NCI-H774 (cell line): Measurements from ENCODE around the gene TK1.
A peak's percentile ranks its signal among the peaks of the same experiment; 100 is the strongest.
"Not testable (repeated sequence)": the region's sequence is repeated elsewhere in the genome, so short reads cannot be mapped to it uniquely, and the experiment has no call there.

Experiments
- DNase-seq: peaks from one replicate; lab custom pipeline; 2025; lab: John Stamatoyannopoulos, UW

TK1 gene

GRCh38 chr17:78176548-78177025, 10.3 kb downstream of the TK1 start:
- no peak for DNase-seq

DNA sequence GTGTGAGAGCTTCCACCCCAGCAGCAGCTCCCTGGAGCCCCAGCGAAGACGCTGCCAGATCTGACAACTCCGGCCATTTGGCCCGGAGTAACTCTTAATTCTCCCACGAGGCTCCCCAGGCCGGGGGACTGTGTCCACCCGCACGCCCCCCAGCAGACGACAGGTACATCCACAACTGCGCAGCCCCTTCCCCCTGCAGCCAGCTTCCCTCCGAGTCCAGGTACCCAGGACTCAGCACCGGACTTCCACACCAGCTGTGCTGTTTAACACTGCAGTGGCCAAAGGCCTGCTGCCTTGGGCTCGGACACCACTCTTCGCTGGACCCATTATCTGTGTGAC, 11.2 kb downstream of the TK1 start:
- no peak for DNase-seq

DNA sequence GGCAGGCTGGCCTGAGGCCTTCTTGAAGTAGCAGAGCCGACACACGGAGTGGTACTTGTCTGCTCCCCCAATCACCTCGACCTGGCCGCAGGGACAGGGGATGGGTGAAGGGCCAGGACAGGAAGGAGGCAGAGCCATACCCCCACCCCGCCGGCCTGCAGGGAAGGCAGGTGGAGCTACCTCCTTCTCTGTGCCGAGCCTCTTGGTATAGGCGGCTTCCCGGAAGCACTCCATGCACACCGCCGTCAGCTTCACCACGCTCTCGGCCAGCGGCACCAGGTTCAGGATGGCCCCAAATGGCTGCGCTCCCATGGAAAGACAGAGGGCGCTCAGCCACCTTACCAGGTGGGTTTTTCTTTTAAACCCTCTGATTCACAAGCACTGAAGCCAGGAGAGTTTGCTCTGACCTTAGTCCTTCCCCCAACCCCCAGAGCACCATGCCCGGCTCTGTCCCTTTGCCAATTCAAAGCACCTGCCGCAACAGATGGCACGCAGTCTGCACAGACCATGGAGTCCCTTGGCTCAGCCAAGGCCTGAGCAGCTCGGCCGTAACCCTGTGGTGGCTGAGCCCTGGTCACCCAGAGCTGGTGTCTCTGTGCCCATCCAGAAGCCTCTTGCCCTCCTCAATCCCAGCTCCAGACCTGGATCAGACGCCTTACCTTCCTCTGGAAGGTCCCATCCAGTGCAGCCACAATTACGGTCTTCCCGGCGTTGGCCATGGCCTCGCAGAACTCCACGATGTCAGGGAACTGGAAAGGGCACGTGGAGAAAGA, 11.8 kb downstream of the TK1 start:
- peak; percentile 75 for DNase-seq

- peak; percentile 48 for DNase-seq
Measured at GRCh38 chr17:78174346-78174869, 12.4 kb downstream of the TK1 start.

- DNase-seq = no peak
Measured at GRCh38 chr17:78173097-78173715, 13.6 kb downstream of the TK1 start.

DNA sequence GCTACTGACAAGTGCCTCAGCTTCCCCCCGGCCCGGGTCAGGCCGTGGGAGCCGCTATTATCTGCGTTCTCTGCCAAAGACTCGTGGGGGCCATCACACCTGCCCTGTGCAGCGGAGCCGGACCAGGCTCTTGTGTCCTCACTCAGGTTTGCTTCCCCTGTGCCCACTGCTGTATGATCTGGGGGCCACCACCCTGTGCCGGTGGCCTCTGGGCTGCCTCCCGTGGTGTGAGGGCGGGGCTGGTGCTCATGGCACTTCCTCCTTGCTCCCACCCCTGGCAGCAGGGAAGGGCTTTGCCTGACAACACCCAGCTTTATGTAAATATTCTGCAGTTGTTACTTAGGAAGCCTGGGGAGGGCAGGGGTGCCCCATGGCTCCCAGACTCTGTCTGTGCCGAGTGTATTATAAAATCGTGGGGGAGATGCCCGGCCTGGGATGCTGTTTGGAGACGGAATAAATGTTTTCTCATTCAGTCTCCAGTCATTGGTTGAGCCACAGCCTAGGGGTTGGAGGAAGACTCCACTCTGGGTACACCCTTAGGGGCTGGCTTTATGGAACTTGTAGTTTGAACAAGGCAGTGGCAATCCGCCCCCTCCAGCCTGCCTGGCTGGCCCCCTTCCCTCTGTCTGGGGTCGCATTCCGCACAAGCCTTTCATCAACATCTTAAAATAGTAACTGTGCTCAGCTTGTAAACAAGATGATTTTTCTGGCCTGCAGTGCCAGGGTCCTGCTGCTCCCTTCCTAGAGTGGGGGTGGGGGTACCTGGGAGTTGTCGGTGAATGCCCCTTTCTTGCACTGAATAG, 14.4 kb downstream of the TK1 start:
- no peak for DNase-seq

GRCh38 chr17:78171591-78172248, 15.1 kb downstream of the TK1 start:
- not testable (repeated sequence) for DNase-seq

DNA sequence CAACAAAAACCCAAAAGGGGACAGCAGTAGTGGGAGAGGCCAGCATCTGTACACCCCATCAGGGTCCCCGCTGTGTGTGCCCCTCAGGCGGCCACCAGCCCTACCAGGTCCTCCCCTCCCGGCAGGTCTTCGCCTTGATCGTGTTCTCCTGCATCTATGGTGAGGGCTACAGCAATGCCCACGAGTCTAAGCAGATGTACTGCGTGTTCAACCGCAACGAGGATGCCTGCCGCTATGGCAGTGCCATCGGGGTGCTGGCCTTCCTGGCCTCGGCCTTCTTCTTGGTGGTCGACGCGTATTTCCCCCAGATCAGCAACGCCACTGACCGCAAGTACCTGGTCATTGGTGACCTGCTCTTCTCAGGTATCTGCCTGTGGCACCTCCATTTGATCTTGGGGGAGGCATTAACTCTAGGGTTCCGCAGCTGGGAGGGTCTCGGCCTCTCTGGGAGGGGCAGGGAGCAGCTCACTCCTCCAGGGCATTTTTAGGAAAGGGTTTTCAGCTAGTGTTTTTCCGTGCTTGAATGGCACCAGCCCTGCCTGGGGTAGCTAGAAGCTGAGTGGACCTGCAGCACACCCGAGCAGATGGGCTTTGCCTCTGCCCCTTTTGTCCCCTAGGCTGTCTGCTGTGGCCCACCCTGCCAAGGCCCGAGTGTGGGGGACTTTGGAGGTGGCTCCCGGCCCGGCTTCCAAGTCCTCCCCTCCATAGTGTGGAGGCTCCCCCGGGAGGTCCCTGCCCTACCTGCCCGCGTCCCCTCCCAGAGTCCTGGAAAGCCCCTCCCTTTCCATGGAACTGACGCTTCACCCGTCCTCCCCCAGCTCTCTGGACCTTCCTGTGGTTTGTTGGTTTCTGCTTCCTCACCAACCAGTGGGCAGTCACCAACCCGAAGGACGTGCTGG, 15.9 kb downstream of the TK1 start:
- DNase-seq = no peak

GRCh38 chr17:78168903-78169793, 17.7 kb downstream of the TK1 start:
- no peak for DNase-seq

- DNase-seq = peak; percentile 88
Measured at GRCh38 chr17:78168242-78168902, 18.5 kb downstream of the TK1 start, which contains the start of gene SYNGR2. Gene SYNGR2 (plus strand): TSS chr17:78168581. CDS start chr17:78168617, 36 bp downstream.

GRCh38 chr17:78166416-78166815, 20.4 kb downstream of the TK1 start:
- peak; percentile 49 for DNase-seq

DNA sequence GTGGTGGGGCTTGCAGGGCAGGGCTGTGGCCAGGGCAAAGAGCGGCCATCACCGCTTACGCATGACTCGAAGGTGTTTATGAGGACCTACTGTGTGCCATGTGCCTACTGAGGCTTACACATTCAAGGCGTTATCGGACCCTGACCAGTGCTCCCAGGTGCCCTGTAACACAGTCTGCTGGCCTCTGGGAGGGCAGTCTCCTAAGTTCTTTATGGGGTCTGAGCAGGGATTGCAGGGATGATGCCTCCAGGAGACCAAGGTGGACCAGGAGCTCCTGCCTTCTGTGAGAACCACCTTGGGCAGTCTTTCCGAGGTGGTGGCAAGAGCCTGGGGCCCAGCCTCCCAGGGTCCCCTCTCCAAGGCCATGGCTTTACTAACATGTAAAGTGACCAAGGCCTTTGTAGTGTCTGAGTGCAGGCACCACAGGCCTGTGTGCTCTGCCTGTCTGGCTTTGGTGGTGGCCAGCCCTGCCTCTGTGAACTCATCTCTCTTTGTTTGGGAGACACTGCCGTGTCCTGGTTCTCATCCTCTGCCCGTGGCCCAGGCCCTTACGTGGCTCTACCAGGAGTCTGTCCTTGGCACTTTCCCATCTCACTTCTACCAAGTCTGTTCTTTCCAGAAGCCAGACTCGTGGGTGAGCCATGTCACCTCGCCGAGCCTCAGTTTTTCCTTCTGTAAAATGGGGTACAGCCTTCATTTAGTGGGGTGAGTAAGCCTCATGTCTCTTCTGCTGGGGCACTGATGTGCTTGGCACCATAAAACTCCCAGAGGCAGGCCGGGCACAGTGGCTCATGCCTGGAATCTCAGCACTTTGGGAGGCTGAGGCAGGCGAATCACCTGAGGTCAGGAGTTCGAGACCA, 21.9 kb downstream of the TK1 start:
- no peak for DNase-seq

- DNase-seq = no peak
Measured at GRCh38 chr17:78163881-78164747, 22.7 kb downstream of the TK1 start.

GRCh38 chr17:78159575-78160158, 27.2 kb downstream of the TK1 start:
- no peak for DNase-seq

GRCh38 chr17:78154903-78155811, 31.7 kb downstream of the TK1 start:
- no peak for DNase-seq

- no peak for DNase-seq
Measured at GRCh38 chr17:78151514-78152008, 35.3 kb downstream of the TK1 start.
